22Rv1 (cell line): ENCODE data around the gene KLHDC8A.

Experiments
- ZFX ChIP-seq: fragments of 450-650 bp; IDR thresholded peaks from 2 replicates; pipeline ENCODE4 v1.6.1; 2017; ENCODE audit warnings: antibody characterized with exemption, borderline replicate concordance
- TF ChIP-seq, protein P1 (sequence below): fragments of 450-650 bp; IDR thresholded peaks from 2 replicates; pipeline ENCODE4 v1.5.1; 2017; ENCODE audit warnings: mild to moderate bottlenecking

DNA sequence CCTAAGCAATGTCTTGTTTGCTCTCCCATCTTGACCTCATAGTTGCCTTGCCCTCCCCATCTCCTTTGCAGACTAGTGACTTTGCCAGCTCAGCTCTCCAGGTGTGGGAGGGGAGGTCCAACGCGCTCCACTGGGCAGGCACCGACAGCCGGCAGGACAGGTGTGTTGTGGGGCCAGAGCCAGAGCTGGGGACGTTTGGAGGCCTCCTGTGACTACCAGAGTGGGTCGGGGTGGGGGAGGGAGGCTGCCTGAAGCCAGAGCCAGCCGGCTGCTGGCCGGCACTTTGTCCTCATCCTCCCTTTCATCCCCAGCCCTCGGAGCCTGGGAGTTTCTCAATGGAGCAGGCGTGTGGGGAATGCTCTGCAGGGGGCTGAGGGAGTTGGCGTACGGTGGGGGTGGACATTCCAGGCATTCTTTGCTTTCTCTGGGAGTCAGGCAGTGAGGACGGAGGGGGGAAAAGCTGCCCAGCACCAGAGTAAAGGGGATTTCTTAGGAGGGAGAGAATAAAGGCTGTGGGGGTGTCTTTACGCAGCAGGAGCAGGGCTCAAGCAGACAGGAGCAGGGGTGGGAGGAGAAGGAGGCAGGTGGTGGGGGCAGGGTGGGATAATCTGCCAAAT is 55.4 kb downstream of the KLHDC8A start:
- TF ChIP-seq, protein P1, sequence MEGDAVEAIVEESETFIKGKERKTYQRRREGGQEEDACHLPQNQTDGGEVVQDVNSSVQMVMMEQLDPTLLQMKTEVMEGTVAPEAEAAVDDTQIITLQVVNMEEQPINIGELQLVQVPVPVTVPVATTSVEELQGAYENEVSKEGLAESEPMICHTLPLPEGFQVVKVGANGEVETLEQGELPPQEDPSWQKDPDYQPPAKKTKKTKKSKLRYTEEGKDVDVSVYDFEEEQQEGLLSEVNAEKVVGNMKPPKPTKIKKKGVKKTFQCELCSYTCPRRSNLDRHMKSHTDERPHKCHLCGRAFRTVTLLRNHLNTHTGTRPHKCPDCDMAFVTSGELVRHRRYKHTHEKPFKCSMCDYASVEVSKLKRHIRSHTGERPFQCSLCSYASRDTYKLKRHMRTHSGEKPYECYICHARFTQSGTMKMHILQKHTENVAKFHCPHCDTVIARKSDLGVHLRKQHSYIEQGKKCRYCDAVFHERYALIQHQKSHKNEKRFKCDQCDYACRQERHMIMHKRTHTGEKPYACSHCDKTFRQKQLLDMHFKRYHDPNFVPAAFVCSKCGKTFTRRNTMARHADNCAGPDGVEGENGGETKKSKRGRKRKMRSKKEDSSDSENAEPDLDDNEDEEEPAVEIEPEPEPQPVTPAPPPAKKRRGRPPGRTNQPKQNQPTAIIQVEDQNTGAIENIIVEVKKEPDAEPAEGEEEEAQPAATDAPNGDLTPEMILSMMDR: no peak
- TF ChIP-seq ZFX: no peak
